Measurements from ENCODE around the gene TBCCD1.

Gene TBCCD1

GRCh38 chr3:186603159-186603558, 36.0 kb upstream of the TBCCD1 start:
- DNase-seq (ENCODE audit: low read depth) = no peak
- H3K4me3 ChIP-seq (ENCODE audit: low read length) = no peak overlapping the region
- TF ChIP-seq, protein P1, sequence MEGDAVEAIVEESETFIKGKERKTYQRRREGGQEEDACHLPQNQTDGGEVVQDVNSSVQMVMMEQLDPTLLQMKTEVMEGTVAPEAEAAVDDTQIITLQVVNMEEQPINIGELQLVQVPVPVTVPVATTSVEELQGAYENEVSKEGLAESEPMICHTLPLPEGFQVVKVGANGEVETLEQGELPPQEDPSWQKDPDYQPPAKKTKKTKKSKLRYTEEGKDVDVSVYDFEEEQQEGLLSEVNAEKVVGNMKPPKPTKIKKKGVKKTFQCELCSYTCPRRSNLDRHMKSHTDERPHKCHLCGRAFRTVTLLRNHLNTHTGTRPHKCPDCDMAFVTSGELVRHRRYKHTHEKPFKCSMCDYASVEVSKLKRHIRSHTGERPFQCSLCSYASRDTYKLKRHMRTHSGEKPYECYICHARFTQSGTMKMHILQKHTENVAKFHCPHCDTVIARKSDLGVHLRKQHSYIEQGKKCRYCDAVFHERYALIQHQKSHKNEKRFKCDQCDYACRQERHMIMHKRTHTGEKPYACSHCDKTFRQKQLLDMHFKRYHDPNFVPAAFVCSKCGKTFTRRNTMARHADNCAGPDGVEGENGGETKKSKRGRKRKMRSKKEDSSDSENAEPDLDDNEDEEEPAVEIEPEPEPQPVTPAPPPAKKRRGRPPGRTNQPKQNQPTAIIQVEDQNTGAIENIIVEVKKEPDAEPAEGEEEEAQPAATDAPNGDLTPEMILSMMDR (IDR thresholded peaks at IDR 0.05; ENCODE audit: insufficient read depth, low read depth, low read length, missing control alignments) = no peak

DNA sequence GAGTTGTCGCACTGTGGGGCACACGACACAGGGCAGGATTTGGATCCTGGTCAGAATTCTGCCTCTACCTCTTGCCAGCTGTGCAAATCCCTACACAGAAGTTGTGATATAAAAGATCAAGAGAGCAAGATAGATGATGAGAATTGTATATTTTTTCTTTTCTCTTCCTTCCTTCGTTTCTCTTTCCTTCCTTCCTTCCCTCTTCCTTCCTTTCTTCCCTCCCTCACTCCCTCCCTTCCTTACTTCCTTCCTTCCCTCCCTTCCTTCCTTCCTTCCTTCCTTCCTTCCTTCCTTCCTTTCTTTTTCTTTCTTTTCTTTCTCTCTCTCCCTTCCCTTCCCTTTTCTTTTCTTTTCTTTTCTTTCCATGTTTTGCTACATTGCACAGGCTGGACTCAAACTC, 33.8 kb upstream of the TBCCD1 start:
- H3K4me3 ChIP-seq (ENCODE audit: low read length) = no peak overlapping the region
- TF ChIP-seq, protein P1 (IDR thresholded peaks at IDR 0.05; ENCODE audit: insufficient read depth, low read depth, low read length, missing control alignments) = no peak
- DNase-seq (ENCODE audit: low read depth) = no peak

DNA sequence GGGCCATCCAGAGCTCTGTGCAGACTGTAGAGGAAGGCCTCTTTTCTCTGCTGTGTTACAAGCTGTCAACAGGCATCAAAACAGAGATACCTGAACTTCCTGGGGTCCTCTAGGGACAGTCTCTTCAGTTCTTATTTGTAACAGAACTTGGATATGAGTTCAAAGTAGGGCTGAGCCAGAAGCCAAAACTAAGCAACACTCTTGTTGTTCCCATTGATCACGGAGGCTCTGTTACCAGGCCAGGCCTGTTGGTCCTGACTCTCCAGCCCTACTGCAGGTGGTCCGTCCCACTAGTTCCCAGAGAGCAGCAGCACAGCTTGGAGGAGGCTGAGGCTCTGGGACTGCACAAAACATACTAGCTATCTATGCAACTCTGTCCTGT, 32.6 kb upstream of the TBCCD1 start:
- no peak overlapping the region for H3K4me3 ChIP-seq (ENCODE audit: low read length)
- TF ChIP-seq, protein P1 (IDR thresholded peaks at IDR 0.05; ENCODE audit: insufficient read depth, low read depth, low read length, missing control alignments) = no peak
- no peak for DNase-seq (ENCODE audit: low read depth)

DNA sequence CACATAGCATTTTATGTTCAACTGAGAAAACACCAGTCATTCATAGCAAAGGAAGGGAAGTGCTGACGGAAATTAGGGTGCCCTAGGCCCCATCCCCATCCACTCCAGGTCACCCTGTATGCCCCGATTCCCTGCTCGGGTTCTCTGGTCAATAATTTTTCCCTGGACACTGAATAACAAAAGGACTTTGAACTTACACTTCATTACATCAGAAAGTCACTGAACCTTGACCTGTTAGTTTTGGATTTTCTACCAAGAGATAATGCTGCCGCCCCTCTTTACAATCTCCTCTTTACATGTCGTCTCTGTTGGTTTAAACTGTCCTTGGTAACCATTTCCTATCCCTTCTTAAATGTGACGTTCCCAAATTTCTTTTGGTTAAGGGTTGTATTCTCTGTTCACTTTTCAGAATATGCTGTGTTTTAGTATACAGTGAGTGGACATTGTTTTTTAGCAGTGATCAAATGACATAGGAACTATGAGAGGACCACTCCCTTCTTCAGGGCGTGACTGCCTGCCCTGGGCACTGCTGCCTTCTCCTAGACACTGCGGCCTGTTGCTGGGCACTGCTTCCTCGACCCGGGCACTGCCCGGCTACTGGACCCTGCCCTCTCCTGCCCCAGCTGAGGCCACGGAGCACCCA, 32.1 kb upstream of the TBCCD1 start:
- TF ChIP-seq, protein P1 (IDR thresholded peaks at IDR 0.05; ENCODE audit: insufficient read depth, low read depth, low read length, missing control alignments) = no peak
- no peak overlapping the region for H3K4me3 ChIP-seq (ENCODE audit: low read length)
- DNase-seq (ENCODE audit: low read depth) = no peak

GRCh38 chr3:186598794-186599141, 31.6 kb upstream of the TBCCD1 start:
- DNase-seq (ENCODE audit: low read depth) = no peak
- TF ChIP-seq, protein P1 (IDR thresholded peaks at IDR 0.05; ENCODE audit: insufficient read depth, low read depth, low read length, missing control alignments) = no peak
- no peak overlapping the region for H3K4me3 ChIP-seq (ENCODE audit: low read length)

DNA sequence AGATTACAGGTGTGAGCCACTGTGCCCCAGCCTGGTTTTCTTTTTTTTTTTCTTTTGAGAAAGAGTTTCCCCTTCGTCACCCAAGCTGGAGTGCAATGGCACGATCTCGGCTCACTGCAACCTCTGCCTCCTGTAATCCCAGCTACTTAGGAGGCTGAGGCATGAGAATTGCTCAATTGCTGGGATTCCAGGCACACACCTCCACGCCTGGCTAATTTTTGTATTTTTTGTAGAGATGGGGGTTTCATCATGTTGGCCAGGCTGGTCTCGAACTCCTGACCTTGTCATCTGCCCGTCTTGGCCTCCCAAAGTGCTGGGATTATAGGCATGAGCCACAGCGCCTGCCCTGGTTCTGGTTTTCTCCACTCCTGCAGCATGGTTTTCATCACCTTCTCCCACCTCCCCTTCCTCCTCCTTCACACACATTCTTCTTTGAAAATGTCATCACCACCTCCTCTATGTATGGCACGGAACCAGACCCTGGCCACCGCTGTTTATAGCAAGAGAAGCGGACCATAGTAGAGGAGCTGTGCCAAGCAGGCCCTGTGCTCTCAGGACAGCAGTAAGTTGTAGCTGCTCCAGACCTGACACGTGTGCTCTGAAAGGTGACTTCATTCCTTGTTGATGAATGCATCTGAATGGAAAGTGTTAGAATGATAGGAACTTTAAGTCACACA, 31.1 kb upstream of the TBCCD1 start:
- H3K4me3 ChIP-seq (ENCODE audit: low read length) = no peak overlapping the region
- TF ChIP-seq, protein P1 (IDR thresholded peaks at IDR 0.05; ENCODE audit: insufficient read depth, low read depth, low read length, missing control alignments) = no peak
- DNase-seq (ENCODE audit: low read depth) = peak; percentile 23

Measured in epithelial cell of esophagus (primary cell).